ENCODE data around the gene TSPAN9. TPM values are rescaled to one million over a fixed set of nuclear protein-coding genes. Genes with fewer than 3 reads are reported as not detected.

The TSPAN9 gene
- total and polyA plus RNA-seq, 4 donors: 23.0 to 72.3 (median 33.9) TPM

GRCh38 chr12:3283137-3283680 is 206.0 kb downstream of the TSPAN9 start:
- Histone ChIP-seq H3K27ac (ENCODE audit: low read depth in 1 of 2, low read length in 1 of 2) (no peak overlapping the region), H3K4me3 (no peak overlapping the region), H3K36me3 (ENCODE audit: control insufficient read depth in 4 of 4, insufficient read depth in 4 of 4, low read length in 4 of 4) (peaks cover 0 to 21% (median 6%) of the 10 kb centered on the region in 4 donors), H3K27me3 (ENCODE audit: control insufficient read depth in 3 of 3, insufficient read depth in 3 of 3, low read length in 2 of 3) (no peaks in the 10 kb centered on the region), H3K4me1 (ENCODE audit: control insufficient read depth in 5 of 5, insufficient read depth in 5 of 5, low read length in 5 of 5) (peaks cover 0 to 2% (median 0%) of the 10 kb centered on the region in 5 donors), H3K9ac (ENCODE audit: insufficient read depth in 1 of 2, low read length in 2 of 2) (no peak overlapping the region), H3K9me3 (ENCODE audit: control insufficient read depth in 4 of 4, insufficient read depth in 3 of 4, low read length in 3 of 4) (no peaks in the 10 kb centered on the region)
- TF ChIP-seq CTCF (IDR thresholded peaks at IDR 0.05; ENCODE audit: control extremely low read depth, extremely low read depth): no peak
- no peak for ATAC-seq (ENCODE audit: insufficient read depth, low FRiP score)
- 93% methylated on average over 18 to 19 of the region's 19 CpGs for WGBS, 2 donors
- no peak for DNase-seq

GRCh38 chr12:3284405-3284804 is 207.2 kb downstream of the TSPAN9 start:
- Histone ChIP-seq H3K4me3 (no peak overlapping the region), H3K36me3 (ENCODE audit: control insufficient read depth in 4 of 4, insufficient read depth in 4 of 4, low read length in 4 of 4) (peaks cover 0 to 21% (median 5%) of the 10 kb centered on the region in 4 donors)
- 85 to 87% methylated on average over 18 of the region's 18 CpGs for WGBS, 2 donors

GRCh38 chr12:3285570-3285969 is 208.4 kb downstream of the TSPAN9 start:
- Histone ChIP-seq H3K36me3 (ENCODE audit: control insufficient read depth in 4 of 4, insufficient read depth in 4 of 4, low read length in 4 of 4) (peaks cover 0 to 21% (median 5%) of the 10 kb centered on the region in 4 donors), H3K27ac (ENCODE audit: low read depth in 1 of 2, low read length in 1 of 2) (no peak overlapping the region)
- TF ChIP-seq CTCF (IDR thresholded peaks at IDR 0.05; ENCODE audit: control extremely low read depth, extremely low read depth): no peak

More at GRCh38 chr12:3284405-3284804, 207.2 kb downstream of the TSPAN9 start:
- no peaks in the 10 kb centered on the region for H3K9me3 ChIP-seq (ENCODE audit: control insufficient read depth in 4 of 4, insufficient read depth in 3 of 4, low read length in 3 of 4)
- DNase-seq (no peak), ATAC-seq (ENCODE audit: insufficient read depth, low FRiP score) (no peak)
- peaks cover 0 to under 1% (median 0%) of the 10 kb centered on the region in 5 donors for H3K4me1 ChIP-seq (ENCODE audit: control insufficient read depth in 5 of 5, insufficient read depth in 5 of 5, low read length in 5 of 5)
- no peak for TF ChIP-seq CTCF (IDR thresholded peaks at IDR 0.05; ENCODE audit: control extremely low read depth, extremely low read depth)
- no peak overlapping the region for H3K27ac ChIP-seq (ENCODE audit: low read depth in 1 of 2, low read length in 1 of 2)
- H3K9ac ChIP-seq (ENCODE audit: insufficient read depth in 1 of 2, low read length in 2 of 2): no peak overlapping the region
- H3K27me3 ChIP-seq (ENCODE audit: control insufficient read depth in 3 of 3, insufficient read depth in 3 of 3, low read length in 2 of 3): no peaks in the 10 kb centered on the region

GRCh38 chr12:3288690-3289089 is 211.5 kb downstream of the TSPAN9 start:
- H3K36me3 ChIP-seq (ENCODE audit: control insufficient read depth in 4 of 4, insufficient read depth in 4 of 4, low read length in 4 of 4): peaks cover 0 to 7% (median 1%) of the 10 kb centered on the region in 4 donors
- no peaks in the 10 kb centered on the region for H3K4me1 ChIP-seq (ENCODE audit: control insufficient read depth in 5 of 5, insufficient read depth in 5 of 5, low read length in 5 of 5)
- H3K27me3 ChIP-seq (ENCODE audit: control insufficient read depth in 3 of 3, insufficient read depth in 3 of 3, low read length in 2 of 3): no peaks in the 10 kb centered on the region
- no peak for DNase-seq
- H3K9ac ChIP-seq (ENCODE audit: insufficient read depth in 1 of 2, low read length in 2 of 2): no peak overlapping the region
- ATAC-seq (ENCODE audit: insufficient read depth, low FRiP score): no peak
- no peak overlapping the region for H3K4me3 ChIP-seq
- TF ChIP-seq CTCF (IDR thresholded peaks at IDR 0.05; ENCODE audit: control extremely low read depth, extremely low read depth): no peak
- WGBS, 2 donors: 84 to 91% methylated on average over 8 of the region's 8 CpGs
- no peak overlapping the region for H3K27ac ChIP-seq (ENCODE audit: low read depth in 1 of 2, low read length in 1 of 2)
- no peaks in the 10 kb centered on the region for H3K9me3 ChIP-seq (ENCODE audit: control insufficient read depth in 4 of 4, insufficient read depth in 3 of 4, low read length in 3 of 4)

More at GRCh38 chr12:3285570-3285969, 208.4 kb downstream of the TSPAN9 start:
- H3K9me3 ChIP-seq (ENCODE audit: control insufficient read depth in 4 of 4, insufficient read depth in 3 of 4, low read length in 3 of 4): no peaks in the 10 kb centered on the region
- DNase-seq (no peak), ATAC-seq (ENCODE audit: insufficient read depth, low FRiP score) (no peak)
- H3K4me3 ChIP-seq: no peak overlapping the region
- no peak overlapping the region for H3K9ac ChIP-seq (ENCODE audit: insufficient read depth in 1 of 2, low read length in 2 of 2)
- H3K4me1 ChIP-seq (ENCODE audit: control insufficient read depth in 5 of 5, insufficient read depth in 5 of 5, low read length in 5 of 5): no peaks in the 10 kb centered on the region
- 75 to 79% methylated on average over 7 of the region's 7 CpGs for WGBS, 2 donors
- no peaks in the 10 kb centered on the region for H3K27me3 ChIP-seq (ENCODE audit: control insufficient read depth in 3 of 3, insufficient read depth in 3 of 3, low read length in 2 of 3)
